OCI-LY7 (cell line): ENCODE results near the gene ARHGEF10L. TPM values are rescaled to one million over a fixed set of nuclear protein-coding genes. Genes with fewer than 3 reads are reported as not detected.

Experiments
- BruUV-seq: library from RNA; stranded (reverse); fragments of 400-500 nt; replicated peaks from 2 replicates; lab custom pipeline; 2021; lab: Mats Ljungman, UMichigan
- CTCF ChIA-PET: fragments of 300-600 bp; sonication (Branson Sonifier 250); formaldehyde crosslinking; loops from one replicate; lab custom pipeline; 2022; ENCODE audit warnings: antibody characterized with exemption; ENCODE audit not compliant: unreplicated experiment; lab: Charles Lee
- POLR2A ChIA-PET: fragments of 300-600 bp; sonication (Branson Sonifier 250); formaldehyde crosslinking; loops from one replicate; lab custom pipeline; 2022; ENCODE audit warnings: antibody characterized with exemption; lab: Charles Lee
- DNase-seq: peaks from one replicate; pipeline ENCODE4 v3.0.0-alpha.2; 2015; ENCODE audit warnings: low spot score
- H2AFZ ChIP-seq: fragments of 200-600 bp; sonication (generic), shearing (Covaris generic); 2 replicates; pipeline ENCODE4 v1.6.1; 2014; ENCODE audit warnings: mild to moderate bottlenecking, antibody characterized with exemption, low read length, moderate library complexity
- H3K27ac ChIP-seq: fragments of 200-600 bp; sonication (generic); 2 replicates; pipeline ENCODE4 v1.5.1; 2014; ENCODE audit warnings: mixed run types, low read depth, mild to moderate bottlenecking, moderate library complexity, low read length, inconsistent platforms; ENCODE audit not compliant: poor library complexity, severe bottlenecking
- H3K36me3 ChIP-seq: fragments of 200-600 bp; sonication (generic); 2 replicates; pipeline ENCODE4 v1.6.1; 2014; ENCODE audit warnings: mild to moderate bottlenecking, antibody characterized with exemption, low read length, moderate library complexity, mixed read lengths; ENCODE audit not compliant: insufficient read depth
- H3K4me1 ChIP-seq: fragments of 200-600 bp; sonication (generic); 2 replicates; pipeline ENCODE4 v1.5.1; 2014; ENCODE audit warnings: mild to moderate bottlenecking, low read length; ENCODE audit not compliant: insufficient read depth, poor library complexity, severe bottlenecking
- H3K4me2 ChIP-seq: fragments of 200-600 bp; sonication (generic); 2 replicates; pipeline ENCODE4 v1.6.1; 2014; ENCODE audit warnings: mild to moderate bottlenecking, low read length
- H3K4me3 ChIP-seq: fragments of 200-600 bp; sonication (generic); 2 replicates; pipeline ENCODE4 v1.5.1; 2014; ENCODE audit warnings: mild to moderate bottlenecking, low read depth, low read length; ENCODE audit not compliant: poor library complexity, severe bottlenecking
- H3K79me2 ChIP-seq: fragments of 200-600 bp; sonication (generic); 2 replicates; pipeline ENCODE4 v1.6.1; 2016; ENCODE audit warnings: low read depth, mild to moderate bottlenecking, low read length, moderate library complexity, mixed read lengths; ENCODE audit not compliant: insufficient read depth
- H3K9me2 ChIP-seq: fragments of 200-600 bp; sonication (generic); 2 replicates; pipeline ENCODE4 v1.6.1; 2016; ENCODE audit warnings: mild to moderate bottlenecking, low read length, mixed read lengths; ENCODE audit not compliant: insufficient read depth
- H3K9me3 ChIP-seq: fragments of 200-600 bp; sonication (generic); 2 replicates; pipeline ENCODE4 v1.6.1; 2014; ENCODE audit warnings: mild to moderate bottlenecking, mixed run types, low read length, mixed read lengths
- H4K20me1 ChIP-seq: fragments of 200-600 bp; sonication (generic); 2 replicates; pipeline ENCODE4 v1.6.1; 2014; ENCODE audit warnings: mild to moderate bottlenecking, antibody characterized with exemption, low read length, moderate library complexity, mixed read lengths; ENCODE audit not compliant: insufficient read depth
- CTCF ChIP-seq: fragments of 200-600 bp; sonication (generic); conservative IDR thresholded peaks from 2 replicates; pipeline ENCODE4 v1.5.1; 2014; ENCODE audit warnings: mild to moderate bottlenecking, antibody characterized with exemption, low read length, moderate library complexity, mixed read lengths
- EZH2phosphoT487 ChIP-seq: fragments of 200-600 bp; sonication (generic); IDR thresholded peaks from 2 replicates; pipeline ENCODE4 v1.6.1; 2018; ENCODE audit warnings: low read depth, borderline replicate concordance, mild to moderate bottlenecking, mixed run types, antibody characterized with exemption, low read length, moderate library complexity, mixed read lengths
- intact Hi-C: fragments of 100-400 bp; cut with micrococcal nuclease; formaldehyde crosslinking; loops from one replicate; pipeline ENCODE4 v1.10.0; 2022; ENCODE audit not compliant: unreplicated experiment
- total RNA-seq, 2 experiments: library from RNA; depleted of rRNA in 1 of 2; stranded (reverse); fragments of >200 nt in 1 of 2; shearing (Covaris generic) in 1 of 2; gene quantifications; 2 replicates each; pipeline ENCODE4 v1.2.3, GENCODE V29; 2014 to 2022

Gene ARHGEF10L
- total RNA-seq, 2 experiments from 2014 or later: 2.4 TPM; not detected in 1

DNA sequence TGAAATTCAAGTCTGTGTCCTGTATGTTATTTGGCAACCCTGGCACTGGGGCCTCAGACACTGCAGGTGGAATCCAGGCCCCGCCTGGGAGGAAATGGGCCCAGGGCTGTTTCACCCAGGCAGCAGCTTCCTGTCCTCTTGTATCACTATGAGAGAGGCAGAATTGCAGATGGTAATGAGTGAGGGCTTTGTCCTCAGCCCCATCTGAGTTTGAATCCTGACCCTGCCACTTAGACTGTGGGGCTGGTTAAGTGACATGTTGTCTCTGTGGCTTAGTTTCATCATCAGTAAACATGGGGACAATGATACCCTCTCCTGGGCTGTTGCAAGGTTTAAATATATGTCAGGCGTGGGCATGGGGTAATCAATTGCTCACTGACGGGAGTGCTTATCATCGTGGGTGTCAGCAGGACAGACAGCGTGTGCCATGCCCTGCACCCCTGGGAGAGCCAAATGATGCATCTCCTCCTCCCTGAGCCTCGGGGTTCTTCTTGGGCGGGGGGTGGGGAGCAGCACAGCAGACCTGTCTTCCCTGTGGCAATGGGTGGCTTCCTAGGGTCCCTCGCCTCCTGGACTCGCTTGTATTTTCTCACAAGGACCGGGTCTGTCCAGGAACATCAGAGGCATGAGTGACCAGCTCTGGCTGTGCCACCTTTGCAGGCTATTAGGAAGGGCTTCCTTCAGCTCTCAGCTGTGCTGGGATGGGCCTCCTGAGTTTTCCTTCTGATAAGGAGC, 42.1 kb downstream of the ARHGEF10L start:
- ChIA-PET POLR2A (no interaction called here), CTCF (interaction anchor here (1.8 kb wide), 1 partner anchor 9 kb away, joined by 5 read pairs; no protein-coding TSS in a partner anchor)
- no TSS peak for BruUV-seq
- intact Hi-C loops: no loop called here
- no peak overlapping the region for H3K27ac ChIP-seq
- H4K20me1 ChIP-seq: no peaks in the 10 kb centered on the region
- H3K9me3 ChIP-seq: no peaks in the 10 kb centered on the region
- 0 out of 2 replicates have a peak overlapping the region, but pooled peaks have one; percentile 37 for H2AFZ ChIP-seq
- H3K4me3 ChIP-seq: no peak overlapping the region
- peak overlapping the region; percentile 26; the same call in 1 of the 2 replicates for H3K4me2 ChIP-seq
- peaks cover 4% of the 10 kb centered on the region for H3K4me1 ChIP-seq
- TF ChIP-seq CTCF: no peak
- TF ChIP-seq EZH2phosphoT487: no peak
- no peaks in the 10 kb centered on the region for H3K9me2 ChIP-seq
- peak; percentile 71 for DNase-seq
- no peaks in the 10 kb centered on the region for H3K79me2 ChIP-seq
- no peaks in the 10 kb centered on the region for H3K36me3 ChIP-seq

DNA sequence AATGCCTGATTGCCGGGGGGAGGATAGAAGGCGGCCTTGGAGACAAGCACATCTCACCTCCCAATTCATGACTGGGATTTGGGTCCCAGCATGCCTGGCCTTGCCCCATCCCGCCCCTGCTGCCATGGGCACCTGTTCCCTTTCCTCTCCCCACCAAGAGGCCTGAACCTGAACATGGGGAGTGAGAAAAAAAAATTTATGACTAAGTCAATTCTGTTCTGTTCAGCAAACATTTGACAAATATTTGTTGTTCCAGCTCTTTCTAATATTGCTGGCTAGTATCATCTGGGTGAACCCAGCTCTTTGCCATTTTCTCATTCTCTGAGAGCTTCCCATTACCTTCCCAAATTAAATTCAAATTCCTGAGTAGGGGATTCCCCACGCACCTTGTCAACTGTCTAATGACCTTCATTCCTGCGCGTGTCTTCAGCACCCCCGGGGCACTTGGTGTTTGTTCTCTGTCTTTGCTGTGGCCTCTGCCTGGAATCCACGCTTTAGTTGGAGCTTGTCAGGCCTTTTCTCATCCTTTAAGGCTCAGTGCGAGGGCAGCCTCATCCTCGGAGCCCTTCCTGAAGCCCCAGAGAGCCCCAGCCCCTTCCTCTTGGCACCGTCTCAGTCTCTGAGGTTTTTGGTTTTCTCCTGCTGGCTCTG, 42.8 kb downstream of the ARHGEF10L start:
- Histone ChIP-seq H3K4me2 (no peak overlapping the region), H2AFZ (no peak overlapping the region), H3K9me2 (no peaks in the 10 kb centered on the region), H4K20me1 (no peaks in the 10 kb centered on the region), H3K79me2 (no peaks in the 10 kb centered on the region), H3K27ac (no peak overlapping the region), H3K9me3 (no peaks in the 10 kb centered on the region), H3K4me3 (no peak overlapping the region), H3K36me3 (no peaks in the 10 kb centered on the region), H3K4me1 (peaks cover 4% of the 10 kb centered on the region)
- ChIA-PET POLR2A (interaction anchor here (0.6 to 0.7 kb wide), 2 partner anchors 40 to 1515 kb away, joined by 3 to 4 read pairs; no protein-coding TSS in a partner anchor), CTCF (interaction anchor here (1.8 kb wide), 1 partner anchor 9 kb away, joined by 5 read pairs; no protein-coding TSS in a partner anchor)
- no peak for DNase-seq
- TF ChIP-seq CTCF (no peak), EZH2phosphoT487 (no peak)
- intact Hi-C loops: no loop called here
- no TSS peak for BruUV-seq
